NK-92 (cell line): ENCODE measurements around the gene FGL2.
"Not testable (repeated sequence)": the region's sequence is repeated elsewhere in the genome, so short reads cannot be mapped to it uniquely, and the experiment has no call there.

Experiments
- DNase-seq: peaks from one replicate; lab custom pipeline; 2025; ENCODE audit not compliant: unreplicated experiment; lab: John Stamatoyannopoulos, UW

FGL2 gene

GRCh38 chr7:77199013-77199966, at the start of gene FGL2:
TSS of gene FGL2 (minus strand) at chr7:77199819. CDS start at chr7:77199793, 26 bp downstream.
- no peak for DNase-seq

DNA sequence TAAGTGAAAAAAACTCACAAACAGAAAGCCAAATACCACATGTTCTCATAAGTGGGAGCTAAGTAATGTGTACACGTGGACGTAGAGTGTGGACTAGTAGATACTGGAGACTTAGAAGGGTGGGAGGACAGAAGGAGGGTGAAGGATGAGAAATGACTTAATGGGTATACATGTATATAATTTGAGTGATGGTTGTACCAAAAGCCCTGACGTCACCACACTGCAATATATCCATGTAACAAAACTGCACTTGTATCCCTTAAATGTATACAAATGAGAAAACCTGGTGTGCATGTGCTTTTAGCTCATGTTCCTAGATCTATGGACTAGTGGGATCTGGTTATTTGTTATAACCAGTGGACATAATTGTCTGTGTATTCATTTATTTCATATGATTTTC, 48.5 kb upstream of the FGL2 start:
- no peak for DNase-seq

DNA sequence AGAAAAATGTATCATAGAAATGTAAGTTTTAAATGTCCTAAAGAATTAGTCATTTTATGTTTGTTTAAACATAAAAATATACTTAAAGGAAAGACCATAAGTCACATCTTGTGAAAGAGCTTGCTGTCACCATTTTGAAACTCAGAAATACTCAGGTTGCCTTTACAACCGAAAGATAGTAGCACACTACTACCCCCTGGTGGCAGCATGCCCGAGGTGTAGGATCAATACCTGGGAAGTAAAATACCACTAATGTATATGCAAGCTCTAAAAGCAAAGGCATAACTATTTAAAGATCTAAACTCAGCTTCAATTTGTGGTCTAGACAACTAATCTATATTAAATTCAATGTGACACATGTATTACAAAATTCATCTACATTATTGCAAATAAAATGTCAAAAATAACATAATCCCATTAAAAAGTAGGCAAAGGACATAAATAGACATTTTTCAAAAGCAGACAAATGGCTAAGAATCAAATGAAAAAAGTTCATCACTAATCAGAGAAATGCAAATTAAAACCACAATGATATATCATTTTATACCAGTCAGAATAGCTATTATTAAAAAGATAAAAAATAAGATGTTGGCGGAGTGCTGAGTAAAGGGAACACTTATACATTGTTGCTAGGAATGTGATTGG, 47.7 kb upstream of the FGL2 start:
- DNase-seq, result peak; percentile 7

GRCh38 chr7:77246026-77246640, 46.5 kb upstream of the FGL2 start:
- DNase-seq, result no peak

- no peak for DNase-seq
Measured at GRCh38 chr7:77245015-77245755, 45.6 kb upstream of the FGL2 start.

DNA sequence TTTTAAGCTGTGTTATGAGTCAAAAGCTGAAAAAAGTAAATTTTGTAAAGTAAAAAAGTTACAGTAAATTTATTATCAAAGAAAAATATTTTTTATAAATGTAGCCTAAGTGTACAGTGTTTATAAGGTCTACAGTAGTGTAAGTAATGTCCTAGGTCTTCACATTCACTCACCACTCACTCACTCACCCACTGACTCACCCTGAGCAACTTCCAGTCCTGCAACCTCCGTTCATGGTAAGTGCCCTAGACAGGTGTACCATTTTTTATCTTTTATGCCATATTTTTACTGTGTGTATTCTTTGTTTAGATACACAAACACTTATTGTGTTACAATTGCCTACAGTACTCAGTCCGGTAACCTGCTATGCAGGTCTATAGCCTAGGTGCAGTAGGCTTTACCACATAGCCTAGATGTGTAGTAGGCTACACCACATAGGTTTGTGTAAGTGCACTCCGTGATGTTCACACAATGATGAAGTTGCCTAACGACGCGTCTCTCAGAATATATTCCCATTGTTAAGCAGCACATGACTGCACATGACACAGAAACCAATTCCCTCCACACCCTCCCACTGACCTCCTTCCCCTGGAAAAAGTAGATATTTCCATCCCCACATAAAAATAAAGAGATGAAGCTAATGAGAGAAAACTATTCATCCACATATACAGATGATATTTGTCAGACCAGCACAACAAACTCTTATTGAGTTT, 44.8 kb upstream of the FGL2 start:
- no peak for DNase-seq

GRCh38 chr7:77242554-77242953, 42.9 kb upstream of the FGL2 start:
- DNase-seq, result no peak

DNA sequence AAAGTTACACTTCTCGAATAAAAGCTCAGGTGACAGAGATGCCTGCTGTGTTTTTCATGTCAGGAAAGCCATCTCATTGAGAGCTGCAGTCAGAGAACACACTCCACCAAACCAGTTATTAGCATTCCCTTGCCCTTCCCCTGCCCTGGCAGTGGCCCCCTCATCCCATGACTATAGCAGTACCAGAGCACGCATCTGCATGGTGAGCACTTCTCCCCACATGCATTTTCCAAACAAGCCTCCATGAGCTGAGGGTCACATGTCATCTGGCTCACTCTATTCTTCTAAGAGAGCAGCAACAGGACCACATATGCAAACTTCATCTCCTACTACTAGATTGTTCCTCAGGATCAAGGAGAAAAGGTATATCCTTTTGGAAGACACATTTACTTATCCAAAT, 42.4 kb upstream of the FGL2 start:
- no peak for DNase-seq

DNA sequence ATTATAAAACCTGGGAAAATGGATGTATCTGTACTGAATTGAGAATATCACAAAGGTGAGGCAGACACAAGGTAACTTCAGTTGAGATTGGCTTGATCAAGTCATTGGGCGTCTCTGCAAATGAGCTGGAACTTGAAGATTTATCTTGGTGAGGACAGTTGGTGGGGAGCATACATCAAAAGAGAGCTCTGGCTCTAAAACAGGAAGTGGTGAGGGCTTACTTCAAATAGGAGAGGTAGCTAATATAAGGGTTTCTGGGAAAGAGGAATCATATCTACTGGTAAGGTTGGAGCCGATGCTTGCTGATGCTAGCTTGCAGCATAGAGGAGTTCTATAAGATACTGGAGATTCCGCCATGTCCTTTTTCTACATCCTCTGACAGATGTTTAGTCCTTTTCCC, 39.9 kb upstream of the FGL2 start:
- DNase-seq, result no peak

DNA sequence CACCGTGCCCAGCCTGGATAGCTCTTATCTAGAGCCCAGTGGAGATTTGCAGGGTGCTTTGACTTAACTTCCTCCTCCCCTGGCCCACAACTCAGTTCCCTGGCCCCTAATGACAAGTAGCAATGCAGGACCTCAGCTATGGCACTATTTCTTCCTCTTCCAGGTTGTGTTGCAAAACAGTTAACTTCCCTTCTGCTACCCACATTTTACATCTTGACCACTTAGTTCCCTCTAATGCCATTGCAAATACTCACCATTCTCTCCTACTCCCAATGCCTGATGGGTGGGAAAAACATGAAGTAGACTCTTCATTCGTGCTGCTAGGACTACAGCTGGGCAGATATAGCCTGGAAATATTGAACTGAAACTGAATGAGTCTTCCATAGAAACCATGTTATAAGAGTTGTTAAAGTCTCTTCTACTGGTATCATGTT, 39.1 kb upstream of the FGL2 start:
- DNase-seq, result no peak

DNA sequence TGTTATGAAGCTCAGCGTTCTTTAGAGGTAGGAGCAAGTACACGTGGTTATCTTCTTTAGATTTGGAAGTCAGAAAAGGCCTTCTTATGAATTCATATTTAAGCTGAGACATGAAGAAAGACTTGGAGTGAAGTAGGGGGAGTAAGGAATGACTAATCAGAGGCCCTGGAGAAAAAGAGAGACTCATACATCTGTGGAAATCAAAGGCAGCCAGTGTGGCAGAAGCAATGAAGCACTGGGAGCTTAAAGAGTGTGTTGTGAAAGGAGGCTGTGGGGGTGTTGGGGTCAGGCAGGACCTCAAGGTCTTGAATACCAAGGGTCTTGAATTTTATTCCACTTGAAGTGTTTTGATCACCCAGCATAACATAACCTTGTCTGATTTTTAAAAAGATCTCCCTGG, 35.7 kb upstream of the FGL2 start:
- DNase-seq, result no peak

GRCh38 chr7:77232467-77232866, 32.8 kb upstream of the FGL2 start:
- DNase-seq, result no peak

DNA sequence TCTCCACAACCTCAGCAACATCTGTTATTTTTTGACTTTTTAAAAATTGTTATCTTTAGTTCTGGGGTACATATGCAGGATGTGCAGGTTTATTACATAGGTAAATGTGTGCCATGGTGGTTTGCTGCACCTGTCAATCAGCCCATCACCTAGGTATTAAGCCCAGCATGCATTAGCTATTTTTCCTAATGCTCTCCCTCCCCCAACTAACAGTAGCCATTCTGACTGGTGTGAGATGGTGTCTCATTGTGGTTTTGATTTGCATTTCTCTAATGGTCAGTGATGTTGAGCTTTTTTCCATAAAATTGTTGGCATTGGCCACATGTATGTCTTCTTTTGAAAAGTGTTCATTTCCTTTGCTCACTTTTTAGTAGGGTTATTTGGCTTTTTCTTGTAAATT, 29.2 kb upstream of the FGL2 start:
- DNase-seq, result not testable (repeated sequence)

GRCh38 chr7:77226357-77226839, 26.8 kb upstream of the FGL2 start:
- no peak for DNase-seq

GRCh38 chr7:77223261-77223660, 23.6 kb upstream of the FGL2 start:
- DNase-seq, result no peak

DNA sequence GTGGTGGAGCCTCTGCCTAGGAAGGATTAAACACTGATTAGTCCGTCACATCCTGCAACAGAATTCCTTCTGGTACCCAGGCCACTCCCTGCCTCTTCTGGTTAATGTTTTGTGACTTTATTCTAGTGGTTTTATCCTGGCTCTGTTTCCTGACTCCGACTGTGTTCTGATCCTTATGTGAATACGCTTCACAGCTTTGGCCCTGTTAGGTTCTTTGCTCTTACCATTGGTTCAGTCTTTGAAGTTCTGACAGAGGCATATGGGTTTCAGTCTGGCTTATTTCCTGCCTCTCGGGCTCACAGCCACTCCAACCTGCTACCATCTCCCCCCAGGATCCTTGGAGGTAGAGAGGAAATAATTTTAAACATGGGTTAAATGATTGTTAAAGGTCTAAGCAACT, 23.2 kb upstream of the FGL2 start:
- no peak for DNase-seq

DNA sequence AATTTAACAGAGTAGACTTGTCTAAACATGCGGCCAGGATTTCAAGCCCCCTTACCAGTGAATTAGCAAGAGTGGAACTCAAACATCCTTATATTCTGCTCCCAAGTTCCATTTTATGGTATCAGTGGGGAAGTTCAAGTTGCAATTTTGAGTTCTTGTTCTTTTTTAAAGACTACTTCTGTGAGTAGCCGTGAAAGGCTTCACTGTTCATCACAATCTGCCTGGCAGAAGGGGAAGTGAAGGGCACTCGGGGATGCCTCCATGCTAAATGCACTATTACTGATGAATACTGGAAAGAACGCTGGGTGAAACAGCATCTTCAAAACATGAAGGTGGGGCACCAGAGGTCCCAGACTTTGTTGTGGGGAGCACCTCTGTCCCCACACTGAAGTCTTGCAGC, 22.4 kb upstream of the FGL2 start:
- no peak for DNase-seq

- not testable (repeated sequence) for DNase-seq
Measured at GRCh38 chr7:77219701-77220331, 20.2 kb upstream of the FGL2 start.

- DNase-seq, result no peak
Measured at GRCh38 chr7:77217474-77218185, 18.0 kb upstream of the FGL2 start.
